ENCODE measurements around the gene FBXO17. TPM values are rescaled to one million over a fixed set of nuclear protein-coding genes. Genes with fewer than 3 reads are reported as not detected.

FBXO17 gene
- total and polyA plus RNA-seq, 2 donors, result 19.6 to 34.7 TPM

DNA sequence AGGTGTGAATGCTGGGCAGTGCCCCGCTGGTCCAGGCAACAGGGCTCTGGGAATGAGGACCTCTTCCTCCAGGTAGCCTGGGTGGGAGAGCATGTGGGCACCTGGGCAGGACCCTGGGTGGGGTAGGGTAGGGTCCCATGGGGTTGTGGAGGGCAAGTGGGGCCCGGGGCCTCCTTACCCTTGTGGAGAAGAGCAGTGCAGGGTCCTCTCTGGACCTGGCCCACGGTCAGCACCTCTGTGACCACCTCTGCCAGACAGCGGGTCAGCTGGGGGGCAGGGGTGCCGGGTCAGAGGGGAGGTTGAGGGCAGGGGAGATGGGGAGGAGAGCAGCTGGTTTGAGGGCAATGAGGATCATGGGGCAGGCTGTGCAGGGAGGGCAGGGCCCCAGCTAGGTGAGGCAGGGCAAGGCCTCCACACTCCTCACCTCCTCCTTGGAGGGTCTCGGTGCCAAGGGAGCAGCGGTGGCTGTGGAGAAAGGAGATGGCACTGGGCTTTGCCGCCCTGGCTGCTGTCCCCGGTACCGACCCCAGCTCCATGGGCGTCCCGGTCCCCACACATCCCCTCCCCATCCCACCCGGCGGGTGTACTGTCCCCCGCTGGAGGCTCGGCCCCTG, 64.0 kb downstream of the FBXO17 start:
- WGBS, result 47% methylated on average over 16 of the region's 16 CpGs
- no peak overlapping the region for H3K4me3 ChIP-seq (ENCODE audit: low read depth, low read length)
- H3K27ac ChIP-seq (ENCODE audit: low read depth), result no peak overlapping the region
- DNase-seq (ENCODE audit: extremely low spot score), result no peak
- H3K36me3 ChIP-seq (ENCODE audit: insufficient read depth), result no peaks in the 10 kb centered on the region
- H3K4me1 ChIP-seq (ENCODE audit: insufficient read depth), result no peaks in the 10 kb centered on the region

DNA sequence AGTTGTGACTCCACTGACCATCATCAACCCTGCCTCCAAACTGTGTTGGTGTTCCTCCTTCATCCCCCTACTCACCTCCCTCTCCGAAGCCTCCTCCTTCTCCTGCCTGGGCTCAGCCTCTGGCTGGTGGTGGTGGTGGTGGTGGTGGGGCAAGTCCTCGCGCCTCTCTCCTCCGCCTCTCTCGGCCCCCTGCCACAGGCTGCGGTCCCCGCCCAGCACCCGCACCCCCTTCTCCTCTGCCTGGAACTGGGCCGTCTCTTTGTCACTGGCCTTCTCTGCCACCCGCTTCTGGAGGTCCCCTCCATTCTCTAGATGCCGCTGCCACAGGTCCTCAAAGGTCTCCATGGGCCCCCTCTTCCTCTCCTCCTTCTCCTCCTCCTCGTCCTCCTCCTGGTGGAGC, 65.1 kb downstream of the FBXO17 start:
- Histone ChIP-seq H3K4me1 (ENCODE audit: insufficient read depth) (no peaks in the 10 kb centered on the region), H3K4me3 (ENCODE audit: low read depth, low read length) (no peak overlapping the region), H3K36me3 (ENCODE audit: insufficient read depth) (no peaks in the 10 kb centered on the region), H3K27ac (ENCODE audit: low read depth) (no peak overlapping the region)
- 95% methylated on average over 12 of the region's 12 CpGs for WGBS
- DNase-seq (ENCODE audit: extremely low spot score), result no peak

DNA sequence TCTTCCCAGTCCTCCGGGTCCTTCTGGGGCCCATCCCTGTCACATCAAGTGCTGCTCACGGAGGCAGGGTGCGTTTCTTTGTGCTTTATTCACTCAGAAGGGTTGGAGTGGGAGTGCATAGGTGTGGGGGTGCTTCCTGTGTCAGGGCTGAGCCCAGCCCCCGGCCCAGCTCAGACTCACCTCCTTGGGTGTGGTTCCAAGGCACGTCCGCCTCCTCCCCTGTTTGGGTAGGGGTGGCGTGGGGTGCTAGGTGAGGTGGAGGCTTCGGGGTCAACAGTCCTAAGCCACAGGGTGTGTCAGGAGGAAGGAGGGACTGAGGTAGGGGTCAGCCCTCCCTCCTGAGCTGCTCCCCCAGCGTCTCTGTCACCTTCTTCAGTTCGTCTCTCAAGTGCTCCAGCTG, 66.6 kb downstream of the FBXO17 start:
- 69% methylated on average over 10 of the region's 10 CpGs for WGBS
- Histone ChIP-seq H3K4me3 (ENCODE audit: low read depth, low read length) (no peak overlapping the region), H3K36me3 (ENCODE audit: insufficient read depth) (no peaks in the 10 kb centered on the region), H3K4me1 (ENCODE audit: insufficient read depth) (no peaks in the 10 kb centered on the region), H3K27ac (ENCODE audit: low read depth) (no peak overlapping the region)
- no peak for DNase-seq (ENCODE audit: extremely low spot score)

DNA sequence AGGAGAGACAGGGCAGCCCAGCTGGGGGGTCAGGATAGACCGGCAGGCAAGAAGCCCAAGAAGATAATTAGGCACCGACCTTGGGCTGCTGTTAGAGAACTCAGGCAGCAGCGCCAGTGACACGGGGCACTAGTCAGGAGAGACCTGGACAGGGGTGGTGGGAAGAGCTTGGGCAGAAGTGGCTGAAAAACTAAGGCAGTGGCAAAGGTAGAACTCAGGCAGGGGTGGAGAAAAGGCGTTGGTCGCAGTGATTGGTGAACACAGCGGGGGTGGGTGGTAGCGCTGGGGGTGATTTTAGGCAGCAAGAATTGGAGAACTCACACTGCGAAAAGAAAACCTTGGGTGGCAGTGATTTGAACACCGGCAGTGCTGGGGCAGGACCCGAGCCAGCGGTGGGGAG, 67.9 kb downstream of the FBXO17 start:
- H3K4me3 ChIP-seq (ENCODE audit: low read depth, low read length), result no peak overlapping the region
- no peaks in the 10 kb centered on the region for H3K4me1 ChIP-seq (ENCODE audit: insufficient read depth)
- H3K36me3 ChIP-seq (ENCODE audit: insufficient read depth), result no peaks in the 10 kb centered on the region
- DNase-seq (ENCODE audit: extremely low spot score), result no peak
- H3K27ac ChIP-seq (ENCODE audit: low read depth), result no peak overlapping the region
- WGBS, result 96% methylated on average over 12 of the region's 12 CpGs

DNA sequence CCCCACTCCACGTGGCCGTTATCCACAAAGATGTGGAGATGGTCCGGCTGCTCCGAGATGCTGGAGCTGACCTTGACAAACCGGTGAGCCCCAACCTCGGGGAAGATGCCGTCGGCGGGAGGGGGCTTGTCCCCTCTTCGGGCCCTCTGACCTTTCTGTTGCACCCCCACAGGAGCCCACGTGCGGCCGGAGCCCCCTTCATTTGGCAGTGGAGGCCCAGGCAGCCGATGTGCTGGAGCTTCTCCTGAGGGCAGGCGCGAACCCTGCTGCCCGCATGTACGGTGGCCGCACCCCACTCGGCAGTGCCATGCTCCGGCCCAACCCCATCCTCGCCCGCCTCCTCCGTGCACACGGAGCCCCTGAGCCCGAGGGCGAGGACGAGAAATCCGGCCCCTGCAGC, 68.3 kb downstream of the FBXO17 start:
- no peak overlapping the region for H3K27ac ChIP-seq (ENCODE audit: low read depth)
- no peak overlapping the region for H3K4me3 ChIP-seq (ENCODE audit: low read depth, low read length)
- no peaks in the 10 kb centered on the region for H3K36me3 ChIP-seq (ENCODE audit: insufficient read depth)
- DNase-seq (ENCODE audit: extremely low spot score), result no peak
- H3K4me1 ChIP-seq (ENCODE audit: insufficient read depth), result no peaks in the 10 kb centered on the region
- WGBS, result 95% methylated on average over 29 of the region's 29 CpGs

DNA sequence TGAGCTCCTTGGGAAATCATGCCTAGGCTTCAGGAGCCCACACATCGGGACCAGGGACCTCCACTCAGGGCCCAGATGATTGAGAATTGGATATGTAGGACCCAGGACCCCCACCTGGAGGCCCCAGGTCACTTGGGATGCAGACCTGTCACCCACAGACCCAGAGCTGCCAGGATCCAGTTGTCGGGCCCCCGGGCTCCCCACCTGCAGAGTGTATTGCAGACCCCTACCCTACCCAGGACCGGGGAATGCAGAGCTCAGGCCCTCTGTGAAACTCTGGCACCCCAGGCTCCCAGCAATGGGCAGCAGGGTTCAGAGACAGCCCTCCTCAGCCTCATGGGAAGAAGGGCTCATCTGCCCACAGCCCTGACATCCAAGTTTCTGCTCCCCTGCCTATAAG, 69.9 kb downstream of the FBXO17 start:
- Histone ChIP-seq H3K36me3 (ENCODE audit: insufficient read depth) (no peaks in the 10 kb centered on the region), H3K4me1 (ENCODE audit: insufficient read depth) (no peaks in the 10 kb centered on the region), H3K4me3 (ENCODE audit: low read depth, low read length) (no peak overlapping the region), H3K27ac (ENCODE audit: low read depth) (no peak overlapping the region)
- DNase-seq (ENCODE audit: extremely low spot score), result no peak
- WGBS, result 95% methylated on average over 4 of the region's 4 CpGs

DNA sequence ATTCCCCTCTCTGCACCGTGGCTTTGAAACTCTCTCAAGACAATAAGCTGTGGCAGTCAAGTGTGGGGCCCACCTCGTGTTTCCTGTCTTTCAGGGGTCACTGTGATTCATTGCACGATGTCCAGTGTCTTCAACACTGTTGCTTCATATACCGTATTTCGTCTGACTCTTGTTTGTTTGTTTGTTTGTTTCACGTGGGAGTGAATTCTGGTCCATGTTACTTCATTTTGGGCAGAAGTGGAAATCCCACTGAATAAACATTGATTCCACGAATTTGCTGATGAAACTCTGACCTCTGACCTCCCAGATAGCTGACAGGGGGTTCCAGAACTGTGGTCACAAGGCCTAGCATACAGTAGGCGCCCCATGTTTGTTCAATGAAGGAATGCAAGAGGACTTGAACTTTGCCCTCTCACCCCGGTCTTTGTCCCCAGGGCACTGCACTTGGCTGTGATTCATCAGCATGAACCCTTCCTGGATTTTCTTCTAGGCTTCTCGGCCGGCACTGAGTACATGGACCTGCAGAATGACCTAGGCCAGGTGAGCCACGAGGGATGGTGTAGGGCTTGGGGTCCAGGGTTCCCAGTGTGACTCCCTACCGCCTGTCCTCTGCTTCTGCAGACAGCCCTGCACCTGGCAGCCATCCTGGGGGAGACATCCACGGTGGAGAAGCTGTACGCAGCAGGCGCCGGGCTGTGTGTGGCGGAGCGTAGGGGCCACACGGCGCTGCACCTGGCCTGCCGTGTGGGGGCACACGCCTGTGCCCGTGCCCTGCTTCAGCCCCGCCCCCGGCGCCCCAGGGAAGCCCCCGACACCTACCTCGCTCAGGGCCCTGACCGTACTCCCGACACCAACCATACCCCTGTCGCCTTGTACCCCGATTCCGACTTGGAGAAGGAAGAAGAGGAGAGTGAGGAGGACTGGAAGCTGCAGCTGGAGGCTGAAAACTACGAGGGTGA, 70.7 kb downstream of the FBXO17 start:
- Histone ChIP-seq H3K36me3 (ENCODE audit: insufficient read depth) (no peaks in the 10 kb centered on the region), H3K4me3 (ENCODE audit: low read depth, low read length) (no peak overlapping the region), H3K4me1 (ENCODE audit: insufficient read depth) (peaks cover 2% of the 10 kb centered on the region), H3K27ac (ENCODE audit: low read depth) (no peak overlapping the region)
- DNase-seq (ENCODE audit: extremely low spot score), result no peak
- 91% methylated on average over 35 of the region's 35 CpGs for WGBS

DNA sequence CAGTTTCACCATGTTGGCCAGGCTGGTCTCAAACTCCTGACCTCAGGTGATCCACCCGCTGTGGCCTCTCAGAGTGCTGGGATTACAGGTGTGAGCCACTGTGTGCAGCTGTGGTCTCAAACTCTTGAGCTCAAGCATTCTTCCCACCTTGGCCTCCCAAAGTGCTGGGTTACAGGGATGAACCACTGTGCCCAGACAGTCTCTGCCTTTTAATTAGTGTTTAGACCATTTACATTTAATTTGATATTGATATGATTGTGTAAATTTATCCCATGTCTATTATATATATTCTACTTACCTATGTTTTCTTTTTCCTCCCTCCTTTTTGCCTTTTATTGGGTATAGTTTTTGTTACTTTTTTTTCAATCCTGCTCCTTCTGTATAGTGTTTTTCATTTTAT, 73.9 kb downstream of the FBXO17 start:
- DNase-seq (ENCODE audit: extremely low spot score), result no peak
- 98% methylated on average over 1 of the region's 1 CpG for WGBS
- no peak overlapping the region for H3K27ac ChIP-seq (ENCODE audit: low read depth)
- H3K4me3 ChIP-seq (ENCODE audit: low read depth, low read length), result no peak overlapping the region
- H3K4me1 ChIP-seq (ENCODE audit: insufficient read depth), result peaks cover 2% of the 10 kb centered on the region
- H3K36me3 ChIP-seq (ENCODE audit: insufficient read depth), result no peaks in the 10 kb centered on the region

DNA sequence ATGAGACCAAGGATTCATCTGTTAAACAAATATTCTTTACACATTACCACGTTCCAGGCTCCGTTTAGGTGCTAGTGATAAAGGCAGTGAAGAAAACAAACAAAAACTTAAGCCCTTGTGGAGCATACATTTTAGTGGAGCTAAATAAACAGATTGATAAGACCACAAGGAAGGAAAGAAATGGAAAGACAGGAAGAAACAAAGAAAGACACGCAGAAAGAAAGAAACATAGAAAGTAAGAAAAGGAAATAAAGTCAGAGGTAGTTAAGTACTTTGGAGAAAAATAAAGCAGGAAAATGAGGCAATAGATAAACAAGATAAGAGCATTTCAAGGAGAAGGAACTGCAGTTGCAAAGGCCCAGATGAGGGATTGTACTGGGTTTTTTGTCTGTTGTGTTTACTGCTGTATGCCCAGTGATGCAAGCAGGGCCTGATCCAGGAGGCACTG, 74.8 kb downstream of the FBXO17 start:
- no peak for DNase-seq (ENCODE audit: extremely low spot score)
- Histone ChIP-seq H3K4me1 (ENCODE audit: insufficient read depth) (peaks cover 2% of the 10 kb centered on the region), H3K27ac (ENCODE audit: low read depth) (no peak overlapping the region), H3K4me3 (ENCODE audit: low read depth, low read length) (no peak overlapping the region), H3K36me3 (ENCODE audit: insufficient read depth) (no peaks in the 10 kb centered on the region)
- 28% methylated on average over 3 of the region's 3 CpGs for WGBS

DNA sequence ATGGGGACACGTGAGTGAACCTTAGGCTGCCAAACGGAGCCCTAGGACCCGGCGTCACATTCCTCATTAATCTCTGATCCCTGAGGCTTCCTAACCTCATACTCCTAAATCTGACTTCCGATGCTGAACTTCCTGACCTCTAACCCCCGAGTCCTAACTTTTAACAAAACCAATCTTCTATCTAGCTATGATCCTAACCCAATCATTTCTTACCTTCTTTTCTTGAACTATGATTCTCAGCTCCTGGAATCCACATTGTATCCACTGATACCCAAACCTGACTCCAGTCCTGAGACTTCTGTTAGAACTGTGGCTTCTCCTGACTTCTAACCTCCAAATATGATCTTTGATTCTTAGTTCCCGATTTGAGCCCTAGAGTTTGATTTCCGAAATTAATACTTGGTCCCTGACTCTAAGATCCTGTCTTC, 75.3 kb downstream of the FBXO17 start:
- Histone ChIP-seq H3K4me1 (ENCODE audit: insufficient read depth) (peaks cover 2% of the 10 kb centered on the region), H3K27ac (ENCODE audit: low read depth) (peak overlapping the region; percentile 82), H3K4me3 (ENCODE audit: low read depth, low read length) (peak overlapping the region; percentile 80), H3K36me3 (ENCODE audit: insufficient read depth) (no peaks in the 10 kb centered on the region)
- no peak for DNase-seq (ENCODE audit: extremely low spot score)
- 5% methylated on average over 8 of the region's 8 CpGs for WGBS

DNA sequence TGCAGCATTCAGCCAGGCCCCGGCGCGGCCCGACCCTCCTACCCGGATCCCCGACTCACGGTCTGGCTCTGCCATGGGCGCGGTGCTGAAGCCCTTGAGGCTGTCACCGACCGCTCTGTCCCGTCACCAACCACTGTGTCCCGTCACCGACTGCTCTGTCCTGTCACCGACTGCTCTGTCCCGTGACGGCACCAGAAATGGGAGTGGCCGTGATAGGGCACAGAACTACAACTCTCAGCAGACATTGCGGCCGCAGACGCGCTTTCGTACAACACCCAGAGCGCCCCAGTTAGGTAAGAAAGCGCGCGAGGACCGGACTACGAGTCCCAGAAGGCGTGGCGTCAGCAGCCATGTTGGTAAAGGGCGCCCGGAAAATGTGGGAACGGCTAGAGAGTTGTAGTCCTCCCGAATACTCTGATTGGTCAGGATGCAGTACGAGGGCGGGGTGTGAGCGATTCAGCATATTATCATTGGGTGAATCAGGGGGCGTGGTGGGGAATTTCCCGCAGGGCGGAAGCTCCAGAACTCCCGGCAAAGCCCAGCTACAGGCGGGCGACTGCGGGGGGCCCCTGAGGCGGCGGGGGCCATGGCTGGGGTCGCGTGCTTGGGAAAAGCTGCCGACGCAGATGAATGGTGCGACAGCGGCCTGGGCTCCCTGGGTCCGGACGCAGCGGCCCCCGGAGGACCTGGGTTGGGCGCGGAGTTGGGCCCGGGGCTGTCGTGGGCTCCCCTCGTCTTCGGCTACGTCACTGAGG, 75.9 kb downstream of the FBXO17 start, which contains the start of the genes NFKBIB and SIRT2:
NFKBIB (plus strand) TSS at position 523 of the 755 bp plus-strand sequence; CDS start at position 587, 64 bp downstream.
SIRT2 (minus strand) TSS at position 172 of the 755 bp plus-strand sequence; CDS start at position 75, 97 bp downstream.
- Histone ChIP-seq H3K27ac (ENCODE audit: low read depth) (peak within 1 kb of the TSS; percentile 82), H3K4me3 (ENCODE audit: low read depth, low read length) (peak within 1 kb of the TSS; percentile 80), H3K36me3 (ENCODE audit: insufficient read depth) (no peaks in the 10 kb centered on the region), H3K4me1 (ENCODE audit: insufficient read depth) (peaks cover 2% of the 10 kb centered on the region)
- peak; percentile 100 for DNase-seq (ENCODE audit: extremely low spot score)
- under 1% methylated on average over 64 of the region's 64 CpGs for WGBS

DNA sequence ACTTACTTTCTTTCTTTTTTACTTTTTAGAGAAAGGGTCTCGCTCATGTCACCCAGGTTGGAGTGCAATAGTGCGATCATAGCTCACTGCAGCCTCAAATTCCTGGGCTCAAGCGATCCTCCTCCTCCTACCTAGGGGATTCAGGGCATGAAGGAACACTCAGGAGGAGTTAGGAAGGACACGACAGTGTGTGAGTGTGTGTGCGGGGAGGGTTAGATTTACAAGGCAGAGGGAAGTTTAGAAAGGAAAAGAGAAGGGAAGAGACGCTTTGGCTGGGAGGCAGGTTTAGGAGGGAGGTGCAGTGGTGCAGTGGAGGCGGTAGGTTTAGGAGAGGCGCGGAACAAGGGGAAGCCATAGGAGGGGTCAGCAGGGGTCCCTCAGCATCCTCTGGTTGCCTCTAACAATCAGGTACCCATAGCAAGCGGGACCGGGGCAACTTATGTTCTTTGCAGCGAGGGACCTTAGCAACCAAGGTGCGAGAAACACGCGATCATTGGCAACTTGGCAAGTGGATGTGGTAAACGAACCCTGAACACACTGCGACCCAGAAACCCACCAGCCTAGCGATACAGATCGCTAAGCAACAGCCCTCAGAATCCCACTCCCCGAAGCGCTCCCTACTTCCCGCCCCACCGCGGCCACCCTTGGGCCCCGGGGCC, 76.6 kb downstream of the FBXO17 start:
- peak overlapping the region; percentile 76 for H3K4me3 ChIP-seq (ENCODE audit: low read depth, low read length)
- 4% methylated on average over 25 of the region's 25 CpGs for WGBS
- peak overlapping the region; percentile 51 for H3K27ac ChIP-seq (ENCODE audit: low read depth)
- peaks cover 2% of the 10 kb centered on the region for H3K4me1 ChIP-seq (ENCODE audit: insufficient read depth)
- no peaks in the 10 kb centered on the region for H3K36me3 ChIP-seq (ENCODE audit: insufficient read depth)
- no peak for DNase-seq (ENCODE audit: extremely low spot score)

DNA sequence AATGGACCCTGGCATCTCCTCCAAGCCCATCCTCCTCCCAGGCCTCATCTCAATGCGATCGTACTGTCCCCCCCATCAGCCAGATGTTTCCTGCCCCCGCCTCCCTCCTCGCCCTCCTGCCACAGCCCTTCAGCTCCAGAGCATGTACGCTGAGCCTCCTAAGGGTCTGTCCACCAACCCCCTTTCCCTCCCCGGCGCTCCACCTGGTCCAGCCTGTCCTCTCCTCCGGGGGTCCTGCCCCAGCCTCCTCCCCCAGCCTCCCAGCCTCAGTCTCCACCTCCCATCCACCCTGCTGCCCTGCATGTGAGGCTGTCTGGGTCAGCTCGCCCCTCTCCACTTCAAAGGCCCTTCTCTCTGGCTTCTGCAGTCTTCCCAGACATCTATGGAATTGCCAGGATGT, 80.6 kb downstream of the FBXO17 start:
- DNase-seq (ENCODE audit: extremely low spot score), result no peak
- WGBS, result 73% methylated on average over 9 of the region's 9 CpGs
- Histone ChIP-seq H3K27ac (ENCODE audit: low read depth) (no peak overlapping the region), H3K36me3 (ENCODE audit: insufficient read depth) (no peaks in the 10 kb centered on the region), H3K4me1 (ENCODE audit: insufficient read depth) (peaks cover 1% of the 10 kb centered on the region), H3K4me3 (ENCODE audit: low read depth, low read length) (no peak overlapping the region)

All from urinary bladder (tissue), 4 donors.